Camera-type eye (tissue), 1 donor: ENCODE results near the gene HOXB9. TPM values are rescaled to one million over a fixed set of nuclear protein-coding genes. Genes with fewer than 3 reads are reported as not detected.

ENCODE experiments used
- total RNA-seq: library from RNA; depleted of rRNA; stranded (reverse); fragments of >200 nt; gene quantifications from one replicate; pipeline ENCODE4 v1.2.3, GENCODE V29; 2014

The HOXB9 gene
- total RNA-seq = not detected

GRCh38 chr17:48626245-48627117 is at the start of gene HOXB9:
Gene HOXB9, minus strand, starts transcription at chr17:48626358. Its CDS starts 89 bp downstream, at chr17:48626269.

GRCh38 chr17:48615047-48615962 is 10.9 kb downstream of the HOXB9 start, which contains the start of gene HOXB8:
Gene HOXB8, minus strand, starts transcription at chr17:48615292. Its CDS starts 588 bp downstream, at chr17:48614704.

DNA sequence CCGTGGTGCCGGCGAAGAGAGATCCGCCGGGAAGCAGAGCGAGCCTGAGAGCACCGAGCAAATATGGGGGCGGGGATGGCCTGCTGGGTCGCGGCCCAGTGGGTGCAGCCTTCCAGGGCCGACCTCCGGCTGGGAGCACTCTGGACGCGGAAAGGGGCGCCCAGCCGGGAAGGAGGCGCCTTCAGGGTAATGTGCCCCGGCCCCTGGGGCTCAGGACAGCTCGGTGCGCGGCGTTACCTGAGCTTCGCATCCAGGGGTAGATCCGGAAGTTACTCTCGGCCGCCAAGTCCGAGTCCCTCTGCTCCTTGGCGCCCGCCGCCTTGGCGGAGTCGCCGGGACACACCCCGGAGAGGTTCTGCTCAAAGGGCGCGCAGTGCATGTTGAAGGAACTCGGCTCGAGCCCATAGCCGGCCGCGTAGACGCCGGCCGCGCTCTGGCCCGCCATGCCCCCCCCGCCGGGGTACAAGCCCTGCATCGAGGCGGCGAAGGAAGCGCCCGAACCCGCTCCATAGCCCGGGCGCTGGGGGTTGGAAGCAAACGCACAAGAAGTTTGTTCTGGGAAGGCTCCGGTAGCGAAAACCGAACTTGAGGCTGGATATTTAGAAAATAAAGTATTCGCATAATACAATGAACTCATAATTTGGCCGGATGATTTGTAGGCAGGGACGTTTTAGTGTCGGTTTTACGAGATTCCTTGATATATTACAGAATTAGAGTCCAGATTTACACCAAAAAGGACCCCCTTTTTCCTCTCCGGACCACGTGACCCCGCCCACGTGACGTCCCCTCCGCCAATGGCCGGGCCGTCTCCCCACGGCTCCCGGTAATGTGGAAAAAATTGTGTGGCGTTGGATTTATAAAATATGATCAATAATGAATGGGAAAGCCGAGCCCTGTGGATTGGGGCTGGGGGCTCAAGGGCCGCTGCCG is 15.6 kb downstream of the HOXB9 start, which contains the start of gene HOXB7:
Gene HOXB7, minus strand, starts transcription at position 736 of the 930 bp plus-strand sequence. Its CDS starts 99 bp downstream, at position 637.

GRCh38 chr17:48604770-48605329 is 21.3 kb downstream of the HOXB9 start, which contains the start of gene HOXB6:
Gene HOXB6, minus strand, starts transcription at chr17:48604986. Its CDS starts 6,836 bp downstream, at chr17:48598150.

DNA sequence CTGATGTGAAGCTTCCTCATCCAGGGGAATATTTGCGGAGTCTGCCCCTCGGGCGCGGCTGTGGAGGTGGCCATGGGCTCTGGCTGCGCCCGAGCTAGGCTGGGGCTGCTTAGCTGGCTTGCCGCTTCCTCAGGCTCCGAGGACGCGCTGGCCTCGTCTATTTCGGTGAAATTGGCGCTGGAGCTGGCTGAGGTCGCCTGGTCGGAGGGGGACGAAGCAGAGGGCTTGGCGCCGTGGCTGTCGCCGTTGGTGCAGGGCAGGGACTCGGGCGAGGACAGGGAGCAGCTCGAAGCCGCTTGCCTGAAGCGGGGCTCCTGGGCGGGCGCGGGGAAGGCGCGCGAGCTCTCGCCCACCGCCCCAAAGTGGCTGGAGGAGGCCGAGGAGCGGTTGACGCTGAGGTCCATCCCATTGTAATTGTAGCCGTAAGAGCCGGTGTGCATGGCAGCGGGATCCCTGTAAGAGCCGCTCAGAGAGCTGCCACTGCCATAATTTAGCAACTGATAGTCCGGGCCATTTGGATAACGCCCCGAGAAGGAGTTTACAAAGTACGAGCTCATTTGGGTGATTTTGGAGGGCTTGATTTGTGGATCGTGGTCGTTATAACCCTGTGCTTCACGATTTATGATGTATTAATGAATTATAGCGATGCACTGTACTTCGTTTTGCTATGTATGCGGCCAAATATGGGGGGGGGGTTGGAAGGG is 32.9 kb downstream of the HOXB9 start, which contains the start of gene HOXB5:
Gene HOXB5, minus strand, starts transcription at position 654 of the 704 bp plus-strand sequence. Its CDS starts 97 bp downstream, at position 557.

GRCh38 chr17:48589831-48590606 is 36.1 kb downstream of the HOXB9 start, which contains the start of gene HOXB3:
Gene HOXB3, minus strand, starts transcription at chr17:48590241. Its CDS starts 37,767 bp downstream, at chr17:48552474.

GRCh38 chr17:48577946-48578615 is 48.1 kb downstream of the HOXB9 start, which contains the start of gene HOXB4:
Gene HOXB4, minus strand, starts transcription at chr17:48578350. Its CDS starts 31 bp downstream, at chr17:48578319.

Other genes with a start within 250 kb of the HOXB9 start
- gene SKAP1, start 196.1 kb downstream of the HOXB9 start, total RNA-seq = 0.38 TPM
- gene HOXB1, start 95.3 kb downstream of the HOXB9 start, total RNA-seq = not detected
- gene HOXB2, start 81.2 kb downstream of the HOXB9 start, total RNA-seq = not detected
- gene HOXB4, start 48.0 kb downstream of the HOXB9 start, total RNA-seq = not detected
- 0.22 TPM for gene HOXB3, start 36.1 kb downstream of the HOXB9 start, total RNA-seq
- not detected for gene HOXB5, start 32.6 kb downstream of the HOXB9 start, total RNA-seq
- gene HOXB6, start 21.4 kb downstream of the HOXB9 start, total RNA-seq = not detected
- not detected for gene HOXB7, start 15.3 kb downstream of the HOXB9 start, total RNA-seq
- gene HOXB8, start 11.1 kb downstream of the HOXB9 start, total RNA-seq = not detected
- not detected for gene PRAC1, start 96.2 kb upstream of the HOXB9 start, total RNA-seq
- gene PRAC2, start 96.8 kb upstream of the HOXB9 start, total RNA-seq = not detected
- gene HOXB13, start 102.4 kb upstream of the HOXB9 start, total RNA-seq = not detected
- gene TTLL6, start 190.9 kb upstream of the HOXB9 start, total RNA-seq = 1.6 TPM
- gene CALCOCO2, start 204.7 kb upstream of the HOXB9 start, total RNA-seq = 65.5 TPM